ENCODE measurements around the gene PCNX2.

The PCNX2 gene

GRCh38 chr1:233063462-233063861 lies 232.1 kb downstream of the PCNX2 start:
- no peak for DNase-seq (ENCODE audit: low read depth in 3 of 3)

DNA sequence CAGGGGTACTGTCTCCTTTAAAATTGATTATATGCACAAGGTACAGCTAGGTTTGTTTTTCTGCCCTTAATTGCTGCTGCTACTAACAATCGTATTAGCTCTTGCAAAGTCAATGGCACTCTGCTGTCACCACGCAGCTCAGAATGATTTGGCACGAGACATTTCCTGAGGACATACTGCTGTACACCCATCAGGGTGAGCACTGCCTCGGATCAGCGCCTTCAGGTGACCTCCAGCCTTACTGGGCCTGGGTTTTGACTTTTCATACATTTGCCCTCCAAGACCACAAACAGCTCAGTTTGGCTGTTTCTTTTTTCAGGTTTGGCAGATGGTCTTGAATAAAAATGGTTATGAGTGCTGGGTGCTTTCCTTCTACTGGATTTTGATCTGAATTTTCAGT lies 234.3 kb downstream of the PCNX2 start:
- DNase-seq (ENCODE audit: low read depth in 3 of 3), result no peak

DNA sequence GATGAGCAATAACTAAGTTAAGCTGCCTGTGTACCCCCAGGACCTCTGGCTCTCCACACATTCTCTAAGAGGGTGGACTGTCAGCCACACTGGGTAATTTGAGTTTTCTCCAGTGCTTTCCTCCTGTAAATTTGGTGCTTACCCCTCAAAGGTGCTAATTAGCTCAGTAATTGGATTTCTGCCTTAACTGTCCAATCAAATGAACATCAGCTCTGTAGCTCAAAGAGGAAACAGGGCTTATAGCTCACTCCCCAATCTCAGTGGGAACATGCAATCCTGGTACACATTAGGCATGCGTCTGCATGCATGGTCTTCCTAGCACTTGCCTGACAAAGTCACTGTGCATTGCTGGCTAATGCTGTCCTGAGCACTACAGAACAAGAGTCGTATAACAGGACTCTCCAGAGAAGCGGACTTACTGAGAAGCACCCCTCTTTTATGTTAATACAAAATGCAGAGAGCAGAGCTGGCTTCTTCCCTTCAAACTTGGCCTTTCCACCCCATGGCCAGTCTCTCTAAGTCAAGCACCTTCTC lies 235.0 kb downstream of the PCNX2 start:
- no peak for DNase-seq (ENCODE audit: low read depth in 3 of 3)

- DNase-seq (ENCODE audit: low read depth in 3 of 3), result no peak
Measured at GRCh38 chr1:233057836-233058235, 237.7 kb downstream of the PCNX2 start.

GRCh38 chr1:233055879-233056641 lies 239.5 kb downstream of the PCNX2 start:
- DNase-seq (ENCODE audit: low read depth in 3 of 3), result no peak

DNA sequence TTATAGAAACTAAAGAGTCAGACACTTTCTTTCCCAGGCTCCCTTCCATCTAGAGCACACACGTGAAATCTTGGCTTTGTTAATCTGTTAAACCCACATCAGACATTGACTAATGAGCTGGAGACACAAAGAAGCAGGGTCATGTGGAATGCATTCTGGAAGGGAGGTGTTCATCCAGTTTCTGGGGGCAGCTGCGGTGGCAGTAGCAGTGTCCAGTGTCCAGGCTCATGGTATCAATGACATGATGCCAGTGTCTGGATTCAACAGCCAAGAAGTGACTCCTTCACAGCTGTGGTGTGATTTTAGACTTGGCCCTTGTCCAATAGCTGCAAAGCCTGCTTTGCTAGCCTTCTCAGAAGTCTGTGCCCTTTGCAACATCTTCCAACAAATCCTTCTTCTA lies 249.9 kb downstream of the PCNX2 start:
- no peak for DNase-seq (ENCODE audit: low read depth in 3 of 3)

DNA sequence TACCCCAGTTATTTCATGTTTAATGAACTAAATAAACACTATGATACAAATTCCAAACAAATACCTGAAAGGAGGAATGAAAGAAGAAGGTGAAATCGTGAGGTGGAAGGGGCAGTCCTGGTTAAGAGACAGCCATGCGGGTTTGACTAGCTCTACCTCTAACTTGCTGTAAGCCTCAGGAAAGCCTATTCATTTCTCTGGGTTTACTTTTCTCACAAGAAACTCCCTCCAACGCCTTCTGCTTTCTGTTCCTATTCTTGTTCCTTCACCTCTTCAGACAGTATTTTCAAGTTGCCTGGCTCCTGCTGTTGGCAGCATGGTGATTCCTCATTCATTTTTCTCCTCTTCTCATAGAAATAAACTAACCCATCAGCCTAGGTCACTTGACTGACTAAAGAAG lies 252.7 kb downstream of the PCNX2 start:
- no peak for DNase-seq (ENCODE audit: low read depth in 3 of 3)

DNA sequence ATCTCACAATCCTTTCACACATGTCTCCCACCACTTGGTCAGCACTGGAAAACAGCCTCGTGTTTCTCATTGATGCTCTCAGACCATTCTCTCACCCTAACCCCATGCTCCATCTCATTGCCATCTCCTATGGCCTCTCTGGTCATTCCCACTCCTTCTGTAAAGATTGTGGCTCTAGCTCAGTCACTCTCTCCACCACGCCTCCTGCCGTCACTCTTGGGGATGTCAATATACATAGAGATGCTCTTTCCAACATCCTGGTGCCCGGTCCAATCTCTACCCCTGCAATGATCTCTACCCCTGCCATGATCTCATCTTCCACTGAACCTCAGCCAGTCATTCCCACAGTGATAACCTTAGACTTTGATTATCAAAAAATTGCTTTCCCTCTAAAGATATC lies 255.0 kb downstream of the PCNX2 start:
- DNase-seq (ENCODE audit: low read depth in 3 of 3), result no peak

- DNase-seq (ENCODE audit: low read depth in 3 of 3), result no peak
Measured at GRCh38 chr1:233038581-233038980, 256.9 kb downstream of the PCNX2 start.

DNA sequence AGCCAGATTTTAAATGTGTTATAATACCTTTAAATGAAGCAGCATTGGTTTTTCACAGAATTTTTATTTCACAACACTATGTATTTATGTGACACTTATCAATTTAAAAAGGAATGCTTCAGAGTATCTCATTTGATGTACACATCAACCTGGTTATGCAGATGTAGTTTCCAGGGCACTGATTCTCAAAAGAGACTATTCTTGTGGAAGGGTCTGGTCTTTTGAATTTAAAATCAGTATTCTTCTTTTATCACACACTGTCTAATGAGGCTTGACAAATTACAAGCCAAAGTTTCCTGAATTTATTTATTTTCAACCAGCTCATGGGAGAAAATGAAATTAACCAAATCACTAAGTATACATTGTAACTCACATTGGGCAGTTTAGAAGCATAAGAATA lies 257.7 kb downstream of the PCNX2 start:
- DNase-seq (ENCODE audit: low read depth in 3 of 3), result no peak

- no peak for DNase-seq (ENCODE audit: low read depth in 3 of 3)
Measured at GRCh38 chr1:233034836-233035235, 260.7 kb downstream of the PCNX2 start.

DNA sequence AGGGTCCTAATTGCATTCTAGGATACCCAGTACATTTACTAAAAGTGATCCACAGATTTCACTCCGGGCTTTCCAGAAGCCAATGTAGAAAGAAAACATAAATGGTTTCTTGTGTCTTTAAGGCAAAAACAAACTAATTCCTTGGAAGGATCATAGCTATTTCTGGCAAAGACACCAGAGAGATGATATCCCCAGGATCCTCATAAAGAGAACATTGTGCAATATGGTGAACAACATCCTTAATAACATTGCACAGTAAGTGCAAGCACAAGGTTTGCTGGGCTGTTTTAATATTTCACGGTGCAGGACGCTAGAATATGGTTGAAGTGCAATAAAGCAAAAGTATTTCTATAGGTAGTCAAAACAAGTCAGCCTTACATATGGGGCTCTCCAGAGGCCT lies 262.2 kb downstream of the PCNX2 start:
- no peak for DNase-seq (ENCODE audit: low read depth in 3 of 3)

- no peak for DNase-seq (ENCODE audit: low read depth in 3 of 3)
Measured at GRCh38 chr1:233032916-233033315, 262.6 kb downstream of the PCNX2 start.

GRCh38 chr1:233031521-233031920 lies 264.0 kb downstream of the PCNX2 start:
- no peak for DNase-seq (ENCODE audit: low read depth in 3 of 3)

DNA sequence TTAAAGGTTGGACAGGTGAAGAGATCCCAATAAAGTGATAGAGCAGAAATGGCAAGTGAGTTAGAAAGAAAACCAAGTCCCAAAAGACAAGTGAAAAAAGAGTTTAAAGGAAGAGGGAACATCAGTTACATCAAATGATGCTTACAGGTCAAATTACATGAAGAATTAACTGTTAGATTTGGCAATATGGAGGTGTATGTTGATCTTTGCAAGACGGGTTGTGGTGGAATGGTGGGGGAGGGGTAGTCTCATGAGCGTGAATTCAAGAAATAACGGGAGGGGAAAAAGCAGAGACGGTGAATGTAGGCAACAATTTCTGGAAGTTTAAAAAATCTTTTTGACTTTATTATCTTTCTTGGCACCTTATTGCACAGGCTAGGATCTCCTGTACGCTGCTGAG lies 268.5 kb downstream of the PCNX2 start:
- no peak for DNase-seq (ENCODE audit: low read depth in 3 of 3)

DNA sequence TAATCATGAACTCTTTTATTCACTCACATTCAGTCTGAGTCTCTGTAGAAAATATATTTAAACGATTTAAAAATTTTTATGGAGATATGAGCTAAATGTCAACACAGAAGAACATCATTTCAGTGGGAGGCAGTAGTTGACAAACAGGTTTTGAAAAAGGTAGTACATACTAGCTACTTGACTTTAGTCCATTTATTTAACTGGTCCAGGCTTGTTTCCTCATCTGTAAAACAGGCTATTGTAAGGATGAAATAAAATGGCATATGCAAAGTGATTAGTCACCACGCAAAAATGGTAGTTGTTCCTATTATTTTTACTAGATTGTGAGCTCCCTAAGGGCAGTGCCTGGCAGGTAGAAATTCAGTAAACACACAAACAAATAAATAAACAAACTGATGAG lies 270.0 kb downstream of the PCNX2 start:
- no peak for DNase-seq (ENCODE audit: low read depth in 3 of 3)

GRCh38 chr1:233025157-233025556 lies 270.4 kb downstream of the PCNX2 start:
- no peak for DNase-seq (ENCODE audit: low read depth in 3 of 3)

DNA sequence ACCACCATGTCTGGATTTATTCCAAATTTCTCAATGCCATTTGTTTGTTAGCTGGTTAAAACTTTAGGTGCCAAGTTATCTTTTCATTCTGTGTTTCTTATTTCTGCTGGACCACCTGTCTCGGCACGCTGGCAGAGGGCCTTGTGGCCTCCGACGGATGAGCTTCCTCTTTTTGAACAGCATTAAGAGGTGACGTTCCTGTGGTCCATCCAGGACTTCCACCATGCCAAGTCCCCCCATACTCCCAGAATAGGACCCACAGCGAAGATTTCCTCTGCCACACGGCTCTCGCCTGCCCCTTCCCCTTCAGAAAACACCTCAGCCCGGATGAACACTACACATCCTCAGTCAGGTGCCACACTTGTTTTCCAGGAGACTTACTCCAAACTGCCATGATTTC lies 271.3 kb downstream of the PCNX2 start:
- DNase-seq (ENCODE audit: low read depth in 3 of 3), result no peak

- no peak for DNase-seq (ENCODE audit: low read depth in 3 of 3)
Measured at GRCh38 chr1:233022246-233022645, 273.3 kb downstream of the PCNX2 start.

GRCh38 chr1:233020426-233020825 lies 275.1 kb downstream of the PCNX2 start:
- no peak for DNase-seq (ENCODE audit: low read depth in 3 of 3)

- DNase-seq (ENCODE audit: low read depth in 3 of 3), result no peak
Measured at GRCh38 chr1:233019778-233020325, 275.7 kb downstream of the PCNX2 start.

GRCh38 chr1:233019083-233019482 lies 276.4 kb downstream of the PCNX2 start:
- DNase-seq (ENCODE audit: low read depth in 3 of 3), result no peak

DNA sequence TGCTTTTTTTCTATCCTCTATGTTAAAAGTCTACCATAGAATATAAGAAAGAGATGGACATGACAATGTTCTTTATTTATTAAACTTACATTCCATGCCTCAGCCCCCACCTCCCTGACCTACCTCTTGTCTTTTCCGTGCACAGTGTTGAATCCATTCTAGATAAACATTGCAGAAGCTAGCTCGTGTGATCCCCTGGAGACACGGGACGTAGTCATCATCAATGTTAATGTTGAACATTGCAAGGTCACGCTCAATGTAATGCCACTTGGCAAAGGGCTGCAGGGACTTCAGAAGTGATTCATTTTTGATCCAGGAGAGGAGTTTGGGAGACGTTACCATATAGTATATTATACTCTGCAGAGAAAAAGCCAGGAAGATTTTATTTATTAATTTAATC lies 278.7 kb downstream of the PCNX2 start:
- no peak for DNase-seq (ENCODE audit: low read depth in 3 of 3)

- no peak for DNase-seq (ENCODE audit: low read depth in 3 of 3)
Measured at GRCh38 chr1:233015965-233016364, 279.6 kb downstream of the PCNX2 start.

All from stimulated activated CD4-positive, alpha-beta T cell treated with anti-CD3 and anti-CD28 coated beads, TNF-alpha, amount 100 ng/mL, for 48 hours (primary cell).